GM23248 (cell line): Measurements from ENCODE around the gene TMIGD1. TPM values are rescaled to one million over a fixed set of nuclear protein-coding genes. Genes with fewer than 3 reads are reported as not detected.

Source experiments
- DNase-seq: peaks from one replicate; pipeline ENCODE4 v3.0.0-alpha.2; 2015
- H2AFZ ChIP-seq: fragments of 200-600 bp; sonication (generic); 2 replicates; pipeline ENCODE4 v1.6.1; 2016; ENCODE audit warnings: antibody characterized with exemption
- H3F3A ChIP-seq: fragments of 200-600 bp; sonication (generic); 2 replicates; pipeline ENCODE4 v1.6.1; 2016; ENCODE audit warnings: mild to moderate bottlenecking, antibody characterized with exemption, mixed run types; ENCODE audit not compliant: insufficient read depth
- H3K27ac ChIP-seq: fragments of 200-600 bp; sonication (generic); 2 replicates; pipeline ENCODE4 v1.5.1; 2016; ENCODE audit warnings: mild to moderate bottlenecking
- H3K27me3 ChIP-seq: fragments of 200-600 bp; sonication (generic); replicated peaks from 2 replicates; pipeline ENCODE4 v1.6.1; 2016; ENCODE audit warnings: mild to moderate bottlenecking; ENCODE audit not compliant: insufficient read depth
- H3K36me3 ChIP-seq: fragments of 200-600 bp; sonication (generic); 2 replicates; pipeline ENCODE4 v1.6.1; 2016; ENCODE audit warnings: low read depth, mild to moderate bottlenecking
- H3K4me1 ChIP-seq: fragments of 200-600 bp; sonication (generic); 2 replicates; pipeline ENCODE4 v1.6.1; 2016; ENCODE audit warnings: mild to moderate bottlenecking; ENCODE audit not compliant: insufficient read depth
- H3K4me2 ChIP-seq: fragments of 200-600 bp; sonication (generic); one replicate; pipeline ENCODE4 v1.6.1; 2016; ENCODE audit warnings: mild to moderate bottlenecking; ENCODE audit not compliant: unreplicated experiment
- H3K4me3 ChIP-seq: fragments of 200-600 bp; sonication (generic); 2 replicates; pipeline ENCODE4 v1.5.1; 2016; ENCODE audit warnings: mild to moderate bottlenecking
- H3K79me2 ChIP-seq: fragments of 200-600 bp; sonication (generic); 2 replicates; pipeline ENCODE4 v1.6.1; 2016; ENCODE audit warnings: mild to moderate bottlenecking; ENCODE audit not compliant: insufficient read depth
- H3K9ac ChIP-seq: fragments of 200-600 bp; sonication (generic); 2 replicates; pipeline ENCODE4 v1.6.1; 2016; ENCODE audit warnings: mild to moderate bottlenecking
- H3K9me2 ChIP-seq: fragments of 200-600 bp; sonication (generic); 2 replicates; pipeline ENCODE4 v1.6.1; 2016; ENCODE audit warnings: mixed run types, mild to moderate bottlenecking, moderate library complexity; ENCODE audit not compliant: insufficient read depth
- H3K9me3 ChIP-seq: fragments of 200-600 bp; sonication (generic); one replicate; pipeline ENCODE4 v1.6.1; 2017; ENCODE audit warnings: low read depth
- H4K20me1 ChIP-seq: fragments of 200-600 bp; sonication (generic); 2 replicates; pipeline ENCODE4 v1.6.0; 2016; ENCODE audit not compliant: insufficient read depth
- EZH2 ChIP-seq: fragments of 200-600 bp; sonication (generic); IDR thresholded peaks from 2 replicates; pipeline ENCODE4 v1.6.1; 2018; ENCODE audit warnings: antibody characterized with exemption, mild to moderate bottlenecking; ENCODE audit not compliant: insufficient read depth, poor library complexity, severe bottlenecking
- EZH2phosphoT487 ChIP-seq: fragments of 200-600 bp; sonication (generic); IDR thresholded peaks from 2 replicates; pipeline ENCODE4 v1.6.1; 2018; ENCODE audit warnings: antibody characterized with exemption, moderate library complexity, mild to moderate bottlenecking, low read depth; ENCODE audit not compliant: insufficient read depth
- WGBS, 2 experiments: methylation state at CpG; one replicate each; pipeline ENCODE4 v1.1.6; 2015 to 2017; ENCODE audit warnings: low lambda C conversion rate in 2 of 2, low coverage in 1 of 2; ENCODE audit errors: missing lambda C conversion rate in 2 of 2; 5-methylcytosine and 5-hydroxymethylcytosine counted together
- in situ Hi-C: fragments of 300-500 bp; cut with MboI; formaldehyde crosslinking; loops from 2 replicates; pipeline ENCODE4 v1.15.0; 2020
- polyA plus RNA-seq: library from polyadenylated mRNA; unstranded; fragments of >200 nt; fragmentation: Nextera tagmentation; extraction: Ambion mirVana; gene quantifications from 2 replicates; pipeline ENCODE4 v1.2.1, GENCODE V29; 2016
- total RNA-seq: library from RNA; depleted of rRNA; stranded (reverse); fragments of >200 nt; shearing (Covaris generic); gene quantifications from 2 replicates; pipeline ENCODE4 v1.2.3, GENCODE V29; 2014

Gene TMIGD1
- total and polyA plus RNA-seq, 2 experiments from 2014 or later: not detected

DNA sequence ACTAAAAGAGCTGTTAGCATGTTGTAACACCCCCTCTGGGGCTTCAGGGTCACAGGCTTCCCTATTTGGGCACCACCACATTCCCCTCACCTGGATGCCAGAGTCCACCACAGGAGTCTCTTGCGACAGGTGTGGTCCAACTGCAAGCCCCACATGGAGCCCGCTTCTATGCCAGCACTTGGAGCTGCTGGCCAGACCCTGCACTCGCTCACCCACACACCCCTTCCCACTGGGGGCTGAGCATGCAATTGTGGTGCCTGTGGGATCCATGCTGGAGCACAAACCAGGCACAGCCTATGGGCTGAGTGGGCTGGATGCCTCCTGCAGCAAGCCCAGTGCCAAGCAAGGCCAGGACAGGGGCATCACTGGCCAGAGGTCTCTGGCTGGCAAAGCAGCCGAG lies 36.1 kb downstream of the TMIGD1 start:
- Histone ChIP-seq H3K4me2 (no peak overlapping the region), H4K20me1 (no peaks in the 10 kb centered on the region), H3K27me3 (no peaks in the 10 kb centered on the region), H2AFZ (no peak overlapping the region), H3K9ac (no peak overlapping the region), H3K27ac (no peak overlapping the region), H3K9me3 (no peaks in the 10 kb centered on the region), H3K4me3 (no peak overlapping the region), H3K36me3 (no peaks in the 10 kb centered on the region), H3K9me2 (no peaks in the 10 kb centered on the region), H3F3A (peaks cover 7% of the 10 kb centered on the region), H3K79me2 (no peaks in the 10 kb centered on the region), H3K4me1 (no peaks in the 10 kb centered on the region)
- DNase-seq: no peak
- in situ Hi-C loops: no loop called here
- TF ChIP-seq EZH2 (no peak), EZH2phosphoT487 (no peak)
- 78 to 87% methylated on average over 4 of the region's 4 CpGs for WGBS, 2 experiments

DNA sequence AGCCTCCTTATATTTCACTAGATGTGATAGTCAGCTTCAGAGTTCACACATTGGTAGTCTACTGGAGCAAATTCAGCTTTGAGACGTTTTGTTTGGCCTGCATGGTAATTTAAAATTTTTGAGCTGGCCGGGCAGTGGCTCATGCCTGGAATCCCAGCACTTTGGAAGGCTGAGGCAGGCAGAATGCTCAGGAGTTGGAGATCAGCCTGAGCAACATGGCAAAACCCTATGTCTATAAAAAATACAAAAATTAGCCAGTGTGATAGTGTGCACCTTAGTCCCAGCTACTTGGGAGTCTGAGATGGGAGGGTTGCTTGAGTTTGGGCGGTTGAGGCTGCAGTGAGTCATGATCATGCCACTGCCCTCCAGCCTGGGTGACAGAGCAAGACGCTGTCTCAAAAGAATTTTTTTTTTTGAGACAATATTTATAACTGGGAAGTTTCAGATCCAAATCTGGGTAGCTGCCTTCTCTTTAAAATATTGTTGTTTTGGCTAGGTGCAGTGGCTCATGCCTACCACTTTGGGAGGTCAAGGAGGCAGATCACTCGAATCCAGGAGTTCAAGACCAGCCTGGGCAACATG lies 37.3 kb downstream of the TMIGD1 start:
- H3K4me1 ChIP-seq: no peaks in the 10 kb centered on the region
- H3K9ac ChIP-seq: no peak overlapping the region
- no peak overlapping the region for H3K4me2 ChIP-seq
- H3K9me2 ChIP-seq: no peaks in the 10 kb centered on the region
- H3F3A ChIP-seq: peaks cover 12% of the 10 kb centered on the region
- TF ChIP-seq EZH2phosphoT487 (no peak), EZH2 (no peak)
- no peak overlapping the region for H3K27ac ChIP-seq
- no peaks in the 10 kb centered on the region for H3K9me3 ChIP-seq
- in situ Hi-C loops: no loop called here
- DNase-seq: peak; percentile 34
- H3K79me2 ChIP-seq: no peaks in the 10 kb centered on the region
- H3K27me3 ChIP-seq: no peaks in the 10 kb centered on the region
- H3K4me3 ChIP-seq: no peak overlapping the region
- H4K20me1 ChIP-seq: no peaks in the 10 kb centered on the region
- 37 to 51% methylated on average over 5 of the region's 5 CpGs for WGBS, 2 experiments
- no peaks in the 10 kb centered on the region for H3K36me3 ChIP-seq
- H2AFZ ChIP-seq: no peak overlapping the region

GRCh38 chr17:30292286-30292858 lies 41.5 kb downstream of the TMIGD1 start:
- Histone ChIP-seq H3K9me3 (no peaks in the 10 kb centered on the region), H3K4me1 (peaks cover 11% of the 10 kb centered on the region; the same call in 1 of the 2 replicates), H3F3A (peaks cover 12% of the 10 kb centered on the region), H3K27me3 (no peaks in the 10 kb centered on the region), H3K9ac (peak overlapping the region; percentile 85), H3K4me2 (peak overlapping the region; percentile 92), H3K27ac (peak overlapping the region; percentile 64), H3K79me2 (peaks cover 29% of the 10 kb centered on the region), H2AFZ (peak overlapping the region; percentile 96), H3K36me3 (peaks cover under 1% of the 10 kb centered on the region; the same call in 1 of the 2 replicates), H3K9me2 (no peaks in the 10 kb centered on the region), H4K20me1 (0 out of 2 replicates have a peak, but pooled peaks cover 3% of the 10 kb centered on the region), H3K4me3 (peak overlapping the region; percentile 89)
- peak; percentile 76 for DNase-seq
- no peak for TF ChIP-seq EZH2
- no peak for TF ChIP-seq EZH2phosphoT487
- 9 to 11% methylated on average over 15 to 17 of the region's 17 CpGs for WGBS, 2 experiments
- in situ Hi-C loops: no loop called here

DNA sequence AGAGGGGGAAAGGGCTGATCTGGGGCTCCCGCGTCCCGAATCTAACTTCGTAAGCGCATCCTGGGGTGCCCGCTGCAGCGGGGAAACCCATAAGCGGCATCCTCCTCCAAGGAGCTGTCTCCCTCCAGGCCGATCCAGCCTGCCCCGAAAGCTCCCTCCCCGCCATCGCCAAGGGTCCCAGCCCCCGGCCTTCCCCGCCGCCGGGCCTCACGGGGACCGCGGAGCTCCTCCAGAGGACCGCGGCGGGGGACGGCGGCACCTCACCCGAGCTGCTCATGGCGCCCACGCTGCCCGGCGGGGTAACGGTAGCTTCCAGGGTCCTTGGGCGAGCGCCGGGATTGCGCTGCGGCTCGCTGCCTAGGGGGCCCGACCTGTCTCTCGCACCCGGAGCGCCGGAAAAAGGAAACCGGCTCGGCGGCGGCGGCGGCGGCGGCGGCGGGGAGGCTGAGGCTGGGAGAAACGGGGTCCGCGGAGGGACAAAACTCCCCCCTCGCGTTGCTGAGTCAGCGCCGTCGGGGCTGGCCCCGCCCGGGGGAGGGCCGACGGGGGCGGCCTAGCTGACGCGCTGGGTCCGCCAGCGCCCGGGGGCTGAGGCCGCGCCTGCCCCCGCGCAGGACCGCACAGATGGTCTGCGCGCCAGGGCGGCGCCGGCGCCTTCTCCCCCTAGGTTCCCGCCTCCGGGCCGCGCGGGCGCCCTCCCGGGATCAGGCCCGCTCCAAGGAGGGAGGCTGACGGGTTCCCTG lies 42.1 kb downstream of the TMIGD1 start, which contains the start of gene BLMH:
BLMH (minus strand) TSS at position 402 of the 743 bp plus-strand sequence; CDS start at position 277, 125 bp downstream.
- peak within 1 kb of the TSS; percentile 85 for H3K9ac ChIP-seq

More for the DNA sequence above, 42.1 kb downstream of the TMIGD1 start, which contains the start of gene BLMH:
- no peak for TF ChIP-seq EZH2
- TF ChIP-seq EZH2phosphoT487: no peak
- peaks cover 11% of the 10 kb centered on the region; the same call in 1 of the 2 replicates for H3K4me1 ChIP-seq
- in situ Hi-C loops: no loop called here
- H3K4me3 ChIP-seq: peak within 1 kb of the TSS; percentile 89
- H3K9me2 ChIP-seq: no peaks in the 10 kb centered on the region
- peak within 1 kb of the TSS; percentile 96 for H2AFZ ChIP-seq
- H3K36me3 ChIP-seq: peaks cover 6% of the 10 kb centered on the region
- peaks cover 29% of the 10 kb centered on the region for H3K79me2 ChIP-seq
- H3F3A ChIP-seq: peaks cover 12% of the 10 kb centered on the region
- no peaks in the 10 kb centered on the region for H3K27me3 ChIP-seq
- H4K20me1 ChIP-seq: 0 out of 2 replicates have a peak, but pooled peaks cover 3% of the 10 kb centered on the region
- H3K9me3 ChIP-seq: no peaks in the 10 kb centered on the region
- peak within 1 kb of the TSS; percentile 92 for H3K4me2 ChIP-seq
- H3K27ac ChIP-seq: peak within 1 kb of the TSS; percentile 64
- 1% methylated on average over 23 to 63 of the region's 89 CpGs for WGBS, 2 experiments
- peak; percentile 90 for DNase-seq
